Measurements from ENCODE around the gene COL7A1.

GRCh38 chr3:48555231-48555948 lies 39.7 kb downstream of the COL7A1 start:
- TF ChIP-seq CTCF (IDR thresholded peaks at IDR 0.05; ENCODE audit: poor library complexity, severe bottlenecking) (no peak), POLR2AphosphoS5 (IDR thresholded peaks at IDR 0.05) (no peak), REST (IDR thresholded peaks at IDR 0.05; ENCODE audit: borderline replicate concordance) (no peak), MXI1 (conservative IDR thresholded peaks at IDR 0.05; ENCODE audit: poor library complexity, severe bottlenecking) (no peak), RAD21 (conservative IDR thresholded peaks at IDR 0.05) (no peak), EZH2 (IDR thresholded peaks at IDR 0.05; ENCODE audit: borderline replicate concordance, insufficient read depth, low read length, poor library complexity, severe bottlenecking) (no peak), EP300 (conservative IDR thresholded peaks at IDR 0.05; ENCODE audit: poor library complexity, severe bottlenecking) (no peak), TAF1 (IDR thresholded peaks at IDR 0.05; ENCODE audit: low read depth) (no peak), SMC3 (conservative IDR thresholded peaks at IDR 0.05; ENCODE audit: poor library complexity) (no peak)

All from neural cell (in vitro differentiated cells).